ENCODE measurements around the gene CRABP2.

Gene CRABP2

GRCh38 chr1:156667610-156667967, 37.8 kb downstream of the CRABP2 start:
- no peak for DNase-seq

GRCh38 chr1:156666862-156667609, 38.3 kb downstream of the CRABP2 start:
- no peak for DNase-seq

- DNase-seq, result no peak
Measured at GRCh38 chr1:156665539-156665938, 39.8 kb downstream of the CRABP2 start.

GRCh38 chr1:156664767-156665411, 40.5 kb downstream of the CRABP2 start:
- no peak for DNase-seq

GRCh38 chr1:156664046-156664766, 41.2 kb downstream of the CRABP2 start:
- DNase-seq, result no peak

GRCh38 chr1:156663178-156663577, 42.2 kb downstream of the CRABP2 start:
- DNase-seq, result no peak

- no peak for DNase-seq
Measured at GRCh38 chr1:156662800-156663055, 42.7 kb downstream of the CRABP2 start.

GRCh38 chr1:156662005-156662799, 43.2 kb downstream of the CRABP2 start:
- no peak for DNase-seq

GRCh38 chr1:156660752-156661112, 44.7 kb downstream of the CRABP2 start:
- no peak for DNase-seq

GRCh38 chr1:156659988-156660751, 45.2 kb downstream of the CRABP2 start:
- peak; percentile 94 to 97 for DNase-seq

GRCh38 chr1:156659661-156659987, 45.8 kb downstream of the CRABP2 start:
- no peak for DNase-seq

- no peak for DNase-seq
Measured at GRCh38 chr1:156658945-156659574, 46.3 kb downstream of the CRABP2 start.

GRCh38 chr1:156658496-156658895, 46.9 kb downstream of the CRABP2 start:
- no peak for DNase-seq

GRCh38 chr1:156657741-156658319, 47.6 kb downstream of the CRABP2 start:
- no peak for DNase-seq

GRCh38 chr1:156656806-156657740, 48.3 kb downstream of the CRABP2 start:
- peak; percentile 82 to 86 for DNase-seq

GRCh38 chr1:156655904-156656516, 49.4 kb downstream of the CRABP2 start:
- no peak for DNase-seq

- no peak for DNase-seq
Measured at GRCh38 chr1:156655151-156655903, 50.1 kb downstream of the CRABP2 start.

- no peak for DNase-seq
Measured at GRCh38 chr1:156654700-156655099, 50.7 kb downstream of the CRABP2 start.

GRCh38 chr1:156652992-156653355, 52.4 kb downstream of the CRABP2 start:
- DNase-seq, result no peak

Data from stimulated activated CD4-positive, alpha-beta T cell treated with anti-CD3 and anti-CD28 coated beads, Interleukin-2, amount 100 ng/mL, for 24 hours (primary cell).